ENCODE data around the gene KIRREL3.

Gene KIRREL3

DNA sequence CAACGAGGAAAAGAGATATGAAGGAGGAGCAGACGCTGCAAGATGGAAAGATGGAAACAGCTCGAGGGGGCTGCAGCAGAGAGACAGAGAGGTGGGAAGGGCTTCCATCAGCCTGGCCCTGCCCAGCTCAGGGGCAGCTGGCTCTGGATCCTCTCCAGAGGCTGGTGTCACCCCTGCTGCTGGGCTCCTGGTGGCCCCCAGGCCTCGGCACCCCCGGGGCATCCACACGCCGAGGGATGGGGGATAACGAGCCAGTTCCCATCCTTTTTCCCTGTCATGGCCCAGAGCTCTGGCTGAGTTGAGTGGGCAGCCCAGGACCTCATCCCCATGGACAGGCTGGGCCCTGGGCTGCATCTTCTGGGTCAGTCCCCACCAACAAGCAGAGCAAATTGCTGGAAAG is 542.8 kb downstream of the KIRREL3 start:
- DNase-seq = no peak

DNA sequence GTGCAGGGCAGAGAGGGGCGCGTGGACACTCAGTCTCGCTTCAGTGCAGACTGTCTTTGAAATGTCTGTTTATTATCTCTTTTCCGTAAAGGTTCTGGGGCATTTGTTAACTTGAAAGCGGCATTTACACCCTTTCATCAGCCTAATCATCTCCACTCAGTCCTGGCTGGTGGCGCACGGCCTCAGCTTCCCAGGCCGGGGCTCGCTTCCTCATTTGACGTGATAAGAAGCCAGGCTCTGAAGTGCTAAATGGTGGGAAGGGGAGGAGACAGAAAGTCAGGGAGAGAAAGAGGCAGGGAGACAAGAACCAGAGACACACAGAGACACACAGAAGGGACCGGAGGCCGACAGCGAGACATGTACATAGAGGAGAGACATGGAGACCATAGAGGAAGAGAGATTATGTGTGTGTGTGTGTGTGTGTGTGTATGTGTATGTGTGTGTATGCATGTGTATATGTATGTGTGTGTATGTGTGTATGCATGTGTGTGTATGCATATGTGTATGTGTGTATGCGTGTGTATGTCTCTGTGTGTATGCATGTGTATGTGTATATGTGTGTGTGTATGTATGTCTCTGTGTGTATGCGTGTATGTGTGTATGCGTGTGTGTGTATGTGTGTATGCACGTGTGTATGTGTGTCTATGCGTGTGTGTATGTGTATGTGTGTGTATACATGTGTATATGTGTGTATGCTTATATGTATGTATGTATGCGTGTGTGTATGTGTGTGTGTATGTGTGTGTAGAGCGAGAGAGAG is 543.6 kb downstream of the KIRREL3 start:
- DNase-seq = no peak

DNA sequence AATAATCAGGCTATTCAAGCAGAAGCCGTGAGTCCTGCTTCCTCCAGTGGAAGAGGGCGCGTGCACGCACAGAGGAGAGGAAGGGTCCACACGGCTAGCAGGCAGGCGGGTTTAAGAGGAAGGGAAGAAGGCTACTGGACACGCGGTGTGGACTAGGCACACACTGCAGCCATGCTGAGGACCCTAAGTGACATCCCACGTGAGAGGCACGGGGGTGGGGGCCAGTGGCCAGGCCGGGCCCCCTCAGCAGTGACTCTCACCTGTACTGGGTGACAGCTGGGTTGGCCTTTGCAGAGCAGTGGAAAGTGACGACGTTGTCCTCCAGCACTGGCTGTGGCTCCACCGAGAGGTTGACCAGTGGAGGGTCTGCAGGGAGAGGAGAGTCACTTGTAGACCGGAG is 544.5 kb downstream of the KIRREL3 start:
- DNase-seq = no peak

DNA sequence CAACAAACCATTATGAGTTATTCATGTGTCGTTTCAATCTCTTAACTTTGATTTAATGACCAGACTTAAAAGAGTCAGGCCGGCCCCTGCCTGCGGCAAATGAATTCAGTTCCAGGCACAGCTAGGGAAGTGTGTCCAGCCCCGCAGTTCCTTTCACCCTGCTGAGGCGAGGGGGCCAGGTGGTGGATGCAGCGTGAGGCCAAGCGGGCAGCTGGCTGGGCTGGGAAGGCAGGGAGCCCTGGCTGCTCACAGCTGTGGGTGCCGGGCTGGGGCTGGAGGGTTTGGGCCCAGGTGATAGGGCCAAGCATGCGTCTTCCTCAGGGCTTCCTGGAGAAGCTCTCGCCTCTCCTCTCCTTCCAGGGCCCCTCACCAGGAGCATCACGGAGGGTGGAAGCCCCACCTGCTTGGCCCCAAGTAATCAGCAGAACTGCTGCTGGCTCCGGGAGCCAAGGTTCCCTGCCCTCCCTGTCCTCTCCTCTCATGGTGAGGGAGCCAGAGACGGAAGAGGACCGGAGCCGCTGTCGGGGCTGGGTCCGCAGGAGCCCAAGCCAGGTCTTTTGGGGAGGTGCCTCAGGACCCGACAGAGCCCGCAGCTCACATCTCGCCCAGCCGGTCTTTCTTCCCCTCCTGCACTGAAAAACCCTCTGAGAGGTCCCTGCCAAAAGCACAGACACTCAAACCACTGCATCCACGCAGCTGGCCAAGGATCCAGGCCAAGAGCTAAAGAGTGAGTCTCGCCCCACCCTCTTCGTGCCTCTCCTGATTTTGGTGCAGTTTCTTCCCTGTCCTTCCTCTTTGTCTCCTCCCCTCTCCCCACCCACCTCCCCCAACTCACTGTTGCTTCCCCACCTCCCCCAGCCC is 548.1 kb downstream of the KIRREL3 start:
- DNase-seq = no peak

DNA sequence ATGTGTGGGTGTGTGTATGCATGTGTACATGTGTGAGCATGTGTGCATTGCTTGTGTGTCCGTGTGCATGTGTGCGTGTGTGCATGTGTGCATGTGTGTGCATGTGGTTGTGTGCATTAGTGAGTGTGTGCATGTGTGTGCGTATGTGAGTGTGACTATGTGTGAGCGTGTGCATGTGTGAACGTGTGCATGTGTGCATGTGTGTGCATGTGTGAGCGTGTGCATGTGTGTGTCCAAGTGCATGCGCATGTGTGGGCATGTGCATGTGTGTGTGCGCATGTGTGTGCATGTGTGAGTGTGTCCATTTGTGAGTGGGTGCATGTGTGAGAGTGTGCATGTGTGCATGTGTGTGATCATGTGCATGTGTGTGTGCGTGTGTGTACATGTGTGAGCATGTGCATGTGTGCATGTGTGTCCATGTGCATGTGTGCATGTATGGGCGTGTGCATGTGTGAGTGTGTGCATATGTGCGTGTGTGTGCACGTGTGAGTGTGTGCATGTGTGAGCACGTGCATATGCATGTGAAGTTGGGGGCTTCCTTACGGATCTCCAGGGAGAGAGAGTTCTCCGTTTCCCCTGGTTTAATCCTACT is 549.3 kb downstream of the KIRREL3 start:
- no peak for DNase-seq

DNA sequence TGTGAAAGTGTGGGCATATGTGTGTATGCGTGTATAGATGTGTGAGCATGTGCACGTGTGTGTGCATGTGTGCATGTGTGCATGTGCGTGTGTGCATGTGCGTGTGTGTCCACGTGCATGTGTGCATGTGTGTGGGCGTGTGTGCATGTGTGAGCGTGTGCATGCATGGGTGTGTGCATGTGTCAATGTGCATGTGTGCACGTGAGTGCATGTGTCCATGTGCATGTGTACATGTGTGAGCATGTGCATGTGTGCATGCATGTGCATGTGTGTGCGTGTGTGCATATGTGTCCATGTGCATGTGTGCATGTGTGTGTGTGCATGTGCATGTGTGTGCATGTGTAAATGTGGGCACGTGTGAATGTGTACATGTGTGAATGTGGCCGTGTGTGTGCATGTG is 549.8 kb downstream of the KIRREL3 start:
- no peak for DNase-seq

DNA sequence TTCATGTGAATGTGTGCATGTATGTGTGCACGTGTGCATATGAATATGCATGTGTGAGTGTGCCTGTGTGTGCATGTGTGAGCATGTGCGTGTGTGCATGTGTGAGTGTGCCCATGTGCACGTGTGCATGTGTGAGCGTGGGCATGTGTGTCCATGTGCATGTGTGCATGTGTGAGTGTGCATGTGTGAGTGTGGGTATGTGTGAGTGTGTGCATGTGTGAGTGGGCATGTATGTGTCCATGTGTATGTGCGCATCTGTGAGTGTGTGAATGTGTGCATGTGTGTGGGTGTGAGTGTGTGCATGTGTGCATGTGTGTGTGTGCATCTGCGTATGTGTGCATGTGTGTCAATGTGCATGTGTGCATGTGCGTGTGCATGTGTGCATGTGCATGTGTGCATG is 550.4 kb downstream of the KIRREL3 start:
- DNase-seq = no peak

DNA sequence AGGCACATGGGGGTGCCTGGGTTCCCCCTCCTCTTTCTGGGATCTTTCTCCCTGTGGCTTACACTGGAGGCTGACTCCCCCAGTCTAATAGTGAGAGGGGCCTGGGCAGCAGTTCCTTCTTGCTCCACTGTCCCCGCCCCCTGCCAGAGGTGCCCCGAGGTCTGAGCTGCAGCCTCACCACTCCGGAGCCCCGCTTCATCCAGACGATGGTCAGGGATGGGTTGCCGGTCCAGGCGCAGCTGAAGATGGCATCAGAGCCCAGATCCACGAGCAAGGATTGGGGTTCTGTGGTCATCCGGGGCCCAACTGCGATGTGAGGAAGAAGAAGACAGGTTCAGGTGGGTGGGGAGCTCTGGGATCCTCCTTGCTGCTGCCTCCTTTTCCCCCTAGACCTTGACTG is 554.0 kb downstream of the KIRREL3 start:
- no peak for DNase-seq

DNA sequence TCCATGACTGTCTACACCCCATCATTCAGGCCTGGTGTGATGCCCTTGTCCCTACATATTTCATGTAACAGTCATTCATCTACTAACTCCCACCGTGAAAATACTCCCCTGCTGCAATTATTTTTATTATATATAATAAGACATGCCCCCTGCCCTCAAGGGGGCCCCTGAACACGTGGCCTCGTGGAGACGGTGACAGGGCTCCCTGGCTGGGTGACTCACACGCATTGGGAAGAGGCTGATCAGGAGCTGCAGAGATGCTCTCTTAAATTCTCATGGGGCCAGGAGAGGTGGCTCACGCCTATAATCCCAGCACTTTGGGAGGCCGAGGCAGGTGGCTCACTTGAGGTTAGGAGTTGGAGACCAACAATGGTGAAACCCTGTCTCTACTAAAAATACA is 556.5 kb downstream of the KIRREL3 start:
- peak; percentile 14 for DNase-seq

DNA sequence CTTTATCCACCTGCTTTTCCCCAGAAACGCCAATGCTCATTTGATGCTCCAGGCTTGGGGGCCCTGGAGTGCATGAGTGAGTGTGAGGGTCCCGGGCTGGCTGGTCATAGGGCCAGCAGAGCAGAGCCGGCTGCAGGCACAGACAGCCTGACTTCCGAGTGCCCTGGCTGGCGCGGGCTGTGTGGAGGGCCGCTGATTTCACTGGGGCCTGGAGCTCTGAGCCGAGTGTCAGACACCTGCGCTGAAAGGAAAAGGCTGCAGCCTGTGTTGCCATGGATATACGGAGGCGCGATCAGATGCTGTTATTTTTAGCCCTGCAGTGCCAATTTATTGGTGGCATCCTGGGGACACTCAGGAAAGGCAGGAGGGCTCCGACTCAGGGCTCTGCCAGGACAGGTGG is 557.5 kb downstream of the KIRREL3 start:
- DNase-seq = no peak

DNA sequence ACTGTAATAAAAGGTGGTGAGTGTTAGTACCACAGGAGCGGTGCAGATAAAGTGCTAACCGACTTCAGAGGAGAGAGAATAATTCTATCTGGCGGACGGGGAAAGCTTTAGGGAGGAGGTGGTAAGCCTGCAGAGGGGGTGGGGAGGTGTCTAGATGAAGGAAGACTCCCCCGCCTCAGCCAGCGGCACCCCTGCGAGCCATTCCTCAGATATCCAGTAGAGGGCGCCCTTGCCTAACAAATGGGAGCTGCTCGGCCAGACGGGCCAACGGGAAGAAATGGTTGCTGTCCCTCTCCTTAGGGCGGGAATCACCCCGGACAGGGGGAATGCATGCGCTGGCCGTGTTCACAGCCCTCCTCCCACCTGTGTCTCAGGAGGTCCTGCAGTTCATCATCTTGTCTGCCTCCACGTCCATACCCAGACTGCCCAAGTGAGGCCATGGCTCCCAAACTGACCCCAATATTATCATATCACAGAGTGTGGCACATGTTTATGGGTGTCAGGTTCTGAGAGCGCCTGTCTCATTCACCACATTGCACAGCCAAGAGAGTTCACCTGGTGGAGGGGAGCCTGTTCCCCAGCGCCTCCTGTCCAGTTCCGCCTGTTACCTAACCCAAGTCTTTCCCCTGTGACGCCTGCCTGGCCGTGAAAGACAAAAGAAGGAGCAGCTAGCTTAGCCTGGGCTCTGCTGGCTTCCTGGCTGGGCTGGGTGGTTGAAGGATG is 559.6 kb downstream of the KIRREL3 start:
- peak; percentile 73 for DNase-seq

DNA sequence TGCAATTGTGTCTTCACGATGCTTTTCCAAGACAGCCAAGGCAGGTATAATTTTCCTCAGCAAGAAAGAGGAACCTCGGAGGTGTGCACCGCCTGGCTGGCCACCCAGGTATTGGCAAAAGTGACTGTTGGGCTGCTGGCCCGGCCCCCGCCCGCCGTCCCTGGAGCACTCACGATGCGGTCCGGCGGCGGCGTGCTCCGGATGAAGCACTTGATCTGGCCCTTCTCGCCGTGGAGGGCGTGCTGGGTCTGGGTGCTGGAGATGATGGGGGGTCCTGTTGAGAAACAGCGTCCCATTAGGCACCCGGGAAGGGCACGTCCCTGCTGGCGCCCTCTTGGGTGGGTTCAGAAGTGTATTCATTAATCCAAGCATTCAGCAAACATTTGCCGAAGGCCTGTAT is 560.3 kb downstream of the KIRREL3 start:
- no peak for DNase-seq

DNA sequence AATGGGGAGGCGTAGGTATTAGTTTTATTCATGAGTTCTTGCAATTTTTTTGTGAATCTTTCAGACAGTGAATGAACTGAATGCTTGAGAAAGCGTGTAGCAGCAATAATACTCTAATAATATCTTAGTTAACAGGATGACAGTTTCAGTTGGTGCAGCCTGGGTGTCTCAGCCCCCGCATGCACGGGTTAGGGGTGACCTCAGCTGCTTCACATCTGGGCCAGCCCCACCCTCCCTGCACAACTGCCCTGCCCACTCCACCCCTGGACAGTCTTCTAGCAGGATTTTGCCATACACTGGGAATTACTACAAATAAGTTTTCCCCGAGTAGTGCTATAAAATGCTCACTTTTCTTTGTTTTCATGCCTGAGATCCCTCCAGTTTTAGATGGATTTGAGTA is 561.9 kb downstream of the KIRREL3 start:
- no peak for DNase-seq

DNA sequence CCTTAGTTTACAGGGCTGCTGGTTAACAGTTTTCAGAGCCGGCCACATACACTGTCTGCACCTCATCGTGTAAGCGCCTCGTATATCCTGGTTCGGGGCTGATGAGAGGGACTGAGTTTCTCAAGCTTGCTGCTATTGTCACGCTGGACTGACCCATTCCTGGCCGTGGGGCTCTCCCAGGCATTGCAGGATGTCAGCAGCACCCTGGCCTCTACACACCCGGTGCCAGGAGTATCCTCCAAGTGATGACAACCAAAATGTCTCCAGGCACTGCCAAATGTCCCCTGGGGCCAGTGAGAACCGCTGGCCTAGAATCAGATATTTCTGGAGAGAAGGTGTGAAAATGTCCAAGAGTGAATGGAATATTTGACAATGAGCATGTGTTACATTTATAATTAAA is 562.3 kb downstream of the KIRREL3 start:
- DNase-seq = no peak

DNA sequence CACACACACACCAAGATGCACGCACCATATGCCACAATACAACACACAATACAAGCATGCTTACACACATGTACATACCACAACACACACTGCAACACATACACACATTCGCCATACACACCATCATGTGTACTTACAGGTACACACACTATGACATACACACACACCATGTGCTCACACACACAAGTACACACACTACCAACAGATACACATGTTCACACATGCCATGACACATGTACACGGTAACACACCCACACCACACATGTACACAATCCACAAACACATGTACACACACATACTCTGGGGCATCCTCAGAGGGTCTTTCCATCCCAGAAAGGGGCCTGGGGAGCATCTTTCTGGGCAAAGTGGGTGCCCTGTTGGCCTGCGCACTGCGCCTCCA is 562.8 kb downstream of the KIRREL3 start:
- no peak for DNase-seq

DNA sequence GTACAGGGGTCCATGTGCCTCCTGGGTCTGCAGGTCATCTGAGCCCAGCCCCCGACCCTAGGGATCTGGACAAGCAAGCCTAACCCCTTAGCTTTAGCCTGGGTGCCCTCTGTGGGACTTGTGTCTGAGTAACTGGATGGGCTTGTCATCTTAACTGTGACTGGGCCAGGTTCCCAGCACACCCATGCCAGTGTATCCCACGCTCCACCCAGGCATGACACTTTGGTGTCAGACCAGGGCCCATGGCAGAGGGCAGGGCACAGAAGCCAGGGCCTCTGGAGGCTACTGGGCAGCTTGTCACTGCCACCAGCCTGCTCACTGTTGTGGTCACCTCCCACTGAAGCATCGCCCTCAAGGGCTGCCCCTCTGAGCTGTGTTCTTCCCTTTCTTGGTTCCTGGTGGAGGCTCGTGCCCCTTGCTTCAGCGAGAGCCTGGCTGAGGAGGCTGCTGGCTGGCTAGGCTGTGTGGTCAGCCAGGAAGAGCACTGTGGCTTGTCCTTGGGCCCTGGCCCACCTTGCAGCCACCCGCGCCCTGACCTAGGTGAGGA is 564.3 kb downstream of the KIRREL3 start:
- no peak for DNase-seq

DNA sequence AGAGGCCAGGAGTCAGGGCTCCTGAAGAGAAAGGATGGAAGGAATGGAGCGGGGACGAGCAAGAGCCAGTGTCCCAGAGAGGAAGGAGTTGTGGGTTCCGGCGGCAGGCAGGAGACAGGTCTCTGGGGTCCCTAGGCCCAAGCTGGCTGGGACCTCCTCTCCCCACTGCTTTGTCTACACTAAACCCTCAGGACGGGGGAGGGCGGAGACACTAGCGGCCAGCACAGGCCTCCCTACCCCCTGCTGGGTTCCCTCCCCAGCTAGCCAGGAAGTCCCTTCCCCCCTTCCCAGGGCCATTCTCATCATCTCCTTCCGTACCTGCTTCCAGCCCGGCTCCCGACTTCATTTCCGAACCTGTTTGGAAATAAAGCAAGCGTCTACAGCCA is 565.6 kb downstream of the KIRREL3 start:
- DNase-seq = peak; percentile 23

DNA sequence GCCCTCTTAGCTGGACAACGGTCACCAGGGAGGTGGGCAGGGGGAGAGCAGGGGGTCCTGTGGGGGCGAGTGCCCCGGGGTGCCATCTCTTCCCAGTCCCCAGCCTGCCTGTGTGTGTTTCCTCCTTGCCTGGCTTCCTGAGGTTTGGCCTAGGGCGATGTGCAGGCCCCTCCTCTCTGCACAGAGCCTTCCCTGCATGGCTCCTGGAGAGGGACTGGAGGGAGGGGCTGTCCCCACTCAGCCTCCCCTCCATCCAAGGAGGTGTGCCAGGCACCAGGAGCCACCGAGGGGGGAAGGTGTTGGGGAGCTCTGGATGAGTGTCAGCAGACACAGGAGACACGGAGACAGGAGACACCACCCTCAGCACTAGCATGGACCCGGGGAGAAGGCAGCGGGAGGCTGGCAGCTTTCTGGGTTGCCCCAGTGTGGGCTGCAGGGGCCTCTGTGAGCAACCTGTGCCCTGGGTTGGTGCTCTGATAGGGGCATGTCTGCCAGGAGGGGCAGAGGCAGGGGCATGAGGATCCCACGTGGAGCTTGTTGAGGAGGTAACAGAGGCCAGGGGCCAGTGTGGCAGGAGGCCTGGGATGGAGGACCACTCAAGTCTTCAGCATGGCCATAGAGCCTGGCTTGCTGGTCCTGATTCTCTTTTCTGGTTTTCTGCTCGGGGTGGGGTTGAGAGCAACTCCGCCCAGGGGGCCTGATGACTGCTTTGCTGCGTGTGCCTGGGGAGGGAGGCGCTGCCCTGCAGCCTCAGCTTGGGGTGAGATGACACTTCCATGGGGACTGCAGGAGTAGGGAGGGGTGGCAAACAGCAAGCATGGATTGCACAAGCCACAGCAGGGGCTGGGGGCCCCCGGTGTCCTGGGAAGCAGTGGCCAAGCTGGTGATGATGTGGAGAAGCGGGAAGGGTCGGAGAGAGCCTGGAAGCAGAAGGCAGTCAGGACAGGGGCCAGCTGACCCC is 566.3 kb downstream of the KIRREL3 start:
- DNase-seq = no peak

DNA sequence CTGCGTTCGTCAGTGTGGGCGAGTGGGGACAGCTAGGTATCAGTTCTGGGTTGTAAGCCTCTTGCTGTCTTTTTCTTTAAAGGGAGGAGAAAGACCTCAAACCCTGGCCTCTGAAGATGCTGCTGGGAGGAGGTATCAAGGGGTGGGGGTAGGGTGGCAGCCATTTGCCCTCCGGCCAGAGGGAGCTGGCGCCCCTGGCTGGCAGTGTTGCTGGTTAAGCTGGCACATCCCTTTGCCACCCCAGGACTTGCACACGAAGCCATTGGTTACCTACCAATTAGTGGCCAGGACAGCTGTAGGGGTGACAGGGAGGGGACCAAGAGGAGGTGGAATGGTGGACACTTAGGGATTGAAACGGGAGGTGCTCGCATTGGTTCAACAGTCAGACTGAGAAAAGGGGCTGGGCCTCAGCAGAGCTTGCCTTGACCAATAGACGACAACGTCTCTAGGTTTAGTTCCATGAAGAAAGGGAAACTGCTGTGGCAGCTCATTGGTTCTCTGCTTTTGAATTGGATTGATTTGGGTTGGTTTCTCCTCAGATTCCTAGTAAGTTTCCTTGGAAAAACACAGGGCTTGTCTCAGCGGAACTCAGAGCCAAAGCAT is 567.2 kb downstream of the KIRREL3 start:
- DNase-seq = no peak

DNA sequence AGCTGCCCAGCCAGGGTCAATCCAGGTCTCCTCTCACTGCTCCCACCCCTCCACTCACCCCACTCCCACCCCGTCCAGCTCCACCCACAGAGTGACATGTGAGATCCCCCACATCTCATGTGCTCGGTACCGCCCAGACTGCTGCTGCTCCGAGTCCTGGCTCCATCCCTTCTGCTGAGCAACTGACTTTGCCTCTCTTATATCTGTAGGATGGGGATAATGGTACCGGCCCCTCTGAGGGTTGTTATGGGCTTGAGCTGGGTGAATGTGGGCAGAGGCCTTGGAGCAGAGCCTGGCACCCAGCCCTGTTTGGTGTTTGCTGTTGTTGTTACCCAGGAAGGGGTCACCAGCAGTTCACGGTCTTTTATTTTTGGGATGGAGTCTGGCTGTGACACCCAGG is 568.0 kb downstream of the KIRREL3 start:
- DNase-seq = no peak

DNA sequence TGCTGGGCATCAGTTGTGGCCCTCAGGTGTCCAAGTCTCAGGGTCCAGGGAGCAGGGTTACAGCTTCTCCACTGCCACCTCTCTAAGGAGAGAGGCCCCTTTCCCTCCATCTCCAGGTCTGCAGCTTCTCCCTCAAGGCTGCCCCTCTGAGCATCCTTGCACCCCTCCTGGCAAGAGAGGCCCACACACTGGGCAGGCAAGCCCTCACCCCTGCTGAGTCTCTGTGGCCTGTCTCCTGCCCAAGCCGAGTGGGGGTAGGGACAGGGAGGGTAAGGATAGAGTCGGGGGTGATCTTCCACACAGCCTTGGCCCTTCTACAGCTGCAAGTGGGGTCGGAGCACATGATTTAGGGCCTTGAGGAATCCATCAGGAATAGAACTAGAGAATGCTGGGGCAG is 568.5 kb downstream of the KIRREL3 start:
- DNase-seq = no peak

All from fibroblast of upper back skin (primary cell).